ENCODE measurements around the gene PRND. TPM values are rescaled to one million over a fixed set of nuclear protein-coding genes. Genes with fewer than 3 reads are reported as not detected.

PRND gene
- total and polyA plus RNA-seq, 2 of the 4 experiments (the other 2 are of a cell fraction), result not detected

- Histone ChIP-seq H3K4me3 (ENCODE audit: insufficient read depth, low read depth, low read length) (no peak overlapping the region), H3K9me3 (ENCODE audit: control insufficient read depth, insufficient read depth, low read length) (no peaks in the 10 kb centered on the region), H2AFZ (replicated peaks; ENCODE audit: low read length, poor library complexity) (no peak overlapping the region), H3K4ac (ENCODE audit: low read depth, low read length) (no peak overlapping the region), H2AK9ac (replicated peaks; ENCODE audit: low read depth, low read length, poor library complexity) (no peak overlapping the region), H3K36me3 (ENCODE audit: control insufficient read depth, insufficient read depth, low read length) (no peaks in the 10 kb centered on the region), H3K18ac (ENCODE audit: low read depth, low read length) (no peak overlapping the region), H4K8ac (ENCODE audit: low read depth in 2 of 2, low read length in 2 of 2) (no peak overlapping the region), H2BK120ac (ENCODE audit: low read depth, low read length) (no peak overlapping the region), H4K5ac (ENCODE audit: low read depth, low read length) (no peak overlapping the region), H4K91ac (ENCODE audit: insufficient read depth, low read depth, low read length) (no peak overlapping the region), H2AK5ac (ENCODE audit: low read depth, low read length) (no peak overlapping the region), H3K79me1 (ENCODE audit: low read depth in 1 of 2, low read length in 2 of 2) (peaks cover 4 to 13% of the 10 kb centered on the region in 2 experiments), H3K4me1 (ENCODE audit: control insufficient read depth, insufficient read depth, low read length) (peaks cover 9% of the 10 kb centered on the region), H3K9me1 (ENCODE audit: insufficient read depth, low read length) (peaks cover 9% of the 10 kb centered on the region; the same call in 1 of the 2 replicates), H4K20me1 (ENCODE audit: insufficient read depth, low read length) (peaks cover 6% of the 10 kb centered on the region), H2BK15ac (ENCODE audit: low read depth, low read length) (no peak overlapping the region), H3K4me2 (ENCODE audit: low read depth, low read length) (no peak overlapping the region), H3K14ac (replicated peaks; ENCODE audit: low read depth, low read length) (no peak overlapping the region), H3K27ac (ENCODE audit: insufficient read depth, low read length) (no peak overlapping the region), H3K27me3 (ENCODE audit: control insufficient read depth, insufficient read depth, low read length) (peaks cover 12% of the 10 kb centered on the region), H3K56ac (ENCODE audit: extremely low read depth, insufficient read depth, low read length) (no peak overlapping the region), H2BK20ac (ENCODE audit: low read depth, low read length) (no peak overlapping the region), H2BK5ac (ENCODE audit: low read depth, low read length, poor library complexity, severe bottlenecking) (no peak overlapping the region), H3K23ac (ENCODE audit: low read depth, low read length) (no peak overlapping the region), H3K9ac (ENCODE audit: low read depth, low read length) (no peak overlapping the region)
- BruUV-seq (replicated peaks), result no TSS peak
- dilution Hi-C loops (cut with HindIII; ENCODE audit: low sequenced_read_pairs, unreplicated experiment) (no loop called here), in situ Hi-C loops (cut with MboI; ENCODE audit: low sequenced_read_pairs) (no loop called here), intact Hi-C loops (cut with micrococcal nuclease) (no loop called here)
- ATAC-seq (ENCODE audit: low read depth) (no peak), DNase-seq (no peak)
- ChIA-PET POLR2A (ENCODE audit: unreplicated experiment) (no interaction called here), CTCF (interaction anchor here (0.6 kb wide), 1 partner anchor 729 kb away, joined by 3 read pairs; no protein-coding TSS in a partner anchor)
- TF ChIP-seq MXI1 (IDR thresholded peaks at IDR 0.05; ENCODE audit: borderline replicate concordance, low read depth, low read length) (no peak), USF2 (IDR thresholded peaks at IDR 0.05; ENCODE audit: low read depth, low read length) (no peak), POLR2A (IDR thresholded peaks at IDR 0.05; ENCODE audit: low read depth, low read length) (no peak), CHD1 (IDR thresholded peaks at IDR 0.05; ENCODE audit: low read depth, low read length) (no peak), SMC3 (IDR thresholded peaks at IDR 0.05; ENCODE audit: low read depth, low read length) (no peak), MAFK (IDR thresholded peaks at IDR 0.05; ENCODE audit: low read depth, low read length) (no peak), FOS (IDR thresholded peaks at IDR 0.05; ENCODE audit: low read depth, low read length) (no peak), RFX5 (IDR thresholded peaks at IDR 0.05; ENCODE audit: low read depth, low read length) (no peak), NFE2L2 (IDR thresholded peaks at IDR 0.05; ENCODE audit: low read depth, low read length) (no peak), CTCF (conservative IDR thresholded peaks at IDR 0.05; ENCODE audit: low read depth, low read length) (no peak)
- no CpG with 5 or more reads among the region's 6 CpGs for WGBS, 2 experiments (ENCODE audit: extremely low coverage in 2 of 2, insufficient read length in 1 of 2)
These were observed 39.0 kb upstream of the PRND start for GRCh38 chr20:4682682-4683081.

Data from IMR-90 (cell line).